Endothelial cell of umbilical vein (primary cell): ENCODE data around the gene IRF2BPL.

Experiments
- EZH2 ChIP-seq: IDR thresholded peaks from 2 replicates; pipeline ENCODE4 v1.6.1; 2012; ENCODE audit warnings: borderline replicate concordance, low read depth, mild to moderate bottlenecking, moderate library complexity, low read length, inconsistent platforms; ENCODE audit not compliant: severe bottlenecking
- FOS ChIP-seq: IDR thresholded peaks from 2 replicates; pipeline ENCODE4 v1.6.1; 2011; ENCODE audit warnings: mild to moderate bottlenecking, low read length, moderate library complexity, borderline replicate concordance; ENCODE audit not compliant: insufficient read depth
- POLR2AphosphoS5 ChIP-seq: IDR thresholded peaks from 2 replicates; pipeline ENCODE4 v1.6.1; 2012; ENCODE audit warnings: low read depth, mild to moderate bottlenecking, control low read depth, low read length, moderate library complexity; ENCODE audit not compliant: insufficient read depth
- TF ChIP-seq, protein P1 (sequence below), 2 donors: IDR thresholded peaks; 1 replicate in 1 of 2; 2 replicates in 1 of 2; pipeline ENCODE4 v1.5.1; 2011; ENCODE audit warnings: low read length in 2 of 2, mild to moderate bottlenecking in 2 of 2, moderate library complexity in 2 of 2, control low read depth in 1 of 2, inconsistent platforms in 1 of 2, low read depth in 1 of 2; ENCODE audit not compliant: insufficient read depth in 1 of 2; ENCODE audit errors: extremely low read depth in 1 of 2

GRCh38 chr14:77007975-77008421, 20.5 kb downstream of the IRF2BPL start:
- no peak for TF ChIP-seq EZH2
- TF ChIP-seq POLR2AphosphoS5, result no peak
- TF ChIP-seq, protein P1, sequence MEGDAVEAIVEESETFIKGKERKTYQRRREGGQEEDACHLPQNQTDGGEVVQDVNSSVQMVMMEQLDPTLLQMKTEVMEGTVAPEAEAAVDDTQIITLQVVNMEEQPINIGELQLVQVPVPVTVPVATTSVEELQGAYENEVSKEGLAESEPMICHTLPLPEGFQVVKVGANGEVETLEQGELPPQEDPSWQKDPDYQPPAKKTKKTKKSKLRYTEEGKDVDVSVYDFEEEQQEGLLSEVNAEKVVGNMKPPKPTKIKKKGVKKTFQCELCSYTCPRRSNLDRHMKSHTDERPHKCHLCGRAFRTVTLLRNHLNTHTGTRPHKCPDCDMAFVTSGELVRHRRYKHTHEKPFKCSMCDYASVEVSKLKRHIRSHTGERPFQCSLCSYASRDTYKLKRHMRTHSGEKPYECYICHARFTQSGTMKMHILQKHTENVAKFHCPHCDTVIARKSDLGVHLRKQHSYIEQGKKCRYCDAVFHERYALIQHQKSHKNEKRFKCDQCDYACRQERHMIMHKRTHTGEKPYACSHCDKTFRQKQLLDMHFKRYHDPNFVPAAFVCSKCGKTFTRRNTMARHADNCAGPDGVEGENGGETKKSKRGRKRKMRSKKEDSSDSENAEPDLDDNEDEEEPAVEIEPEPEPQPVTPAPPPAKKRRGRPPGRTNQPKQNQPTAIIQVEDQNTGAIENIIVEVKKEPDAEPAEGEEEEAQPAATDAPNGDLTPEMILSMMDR (IDR thresholded peaks at IDR 0.05; ENCODE audit: extremely low read depth in 1 of 2, insufficient read depth in 1 of 2, low read depth in 1 of 2, low read length in 2 of 2), result no peak
- no peak for TF ChIP-seq FOS
